HG03565 (cell line): ENCODE results near the gene NUP50.

Experiments used
- ATAC-seq: cut with Tn5 transposase; IDR thresholded peaks from one replicate; pipeline ENCODE4 v1.9.1; 2021; ENCODE audit warnings: mild to moderate bottlenecking, moderate library complexity; ENCODE audit not compliant: unreplicated experiment

The NUP50 gene

DNA sequence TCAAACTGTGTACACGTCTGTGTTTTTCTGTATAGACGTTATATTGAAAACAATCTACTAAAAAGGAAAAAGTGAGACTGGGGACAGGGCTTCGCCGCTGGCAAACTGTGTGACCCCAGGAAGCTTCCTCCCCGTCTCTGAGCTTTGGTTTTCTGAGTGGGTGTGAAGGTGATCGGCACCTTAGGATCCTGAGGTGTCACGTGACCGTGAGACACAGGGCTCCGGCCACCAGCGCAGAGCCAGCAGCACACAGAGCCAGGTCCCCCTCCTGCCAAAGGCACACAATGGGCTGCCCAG lies 44.9 kb downstream of the NUP50 start:
- no peak for ATAC-seq

DNA sequence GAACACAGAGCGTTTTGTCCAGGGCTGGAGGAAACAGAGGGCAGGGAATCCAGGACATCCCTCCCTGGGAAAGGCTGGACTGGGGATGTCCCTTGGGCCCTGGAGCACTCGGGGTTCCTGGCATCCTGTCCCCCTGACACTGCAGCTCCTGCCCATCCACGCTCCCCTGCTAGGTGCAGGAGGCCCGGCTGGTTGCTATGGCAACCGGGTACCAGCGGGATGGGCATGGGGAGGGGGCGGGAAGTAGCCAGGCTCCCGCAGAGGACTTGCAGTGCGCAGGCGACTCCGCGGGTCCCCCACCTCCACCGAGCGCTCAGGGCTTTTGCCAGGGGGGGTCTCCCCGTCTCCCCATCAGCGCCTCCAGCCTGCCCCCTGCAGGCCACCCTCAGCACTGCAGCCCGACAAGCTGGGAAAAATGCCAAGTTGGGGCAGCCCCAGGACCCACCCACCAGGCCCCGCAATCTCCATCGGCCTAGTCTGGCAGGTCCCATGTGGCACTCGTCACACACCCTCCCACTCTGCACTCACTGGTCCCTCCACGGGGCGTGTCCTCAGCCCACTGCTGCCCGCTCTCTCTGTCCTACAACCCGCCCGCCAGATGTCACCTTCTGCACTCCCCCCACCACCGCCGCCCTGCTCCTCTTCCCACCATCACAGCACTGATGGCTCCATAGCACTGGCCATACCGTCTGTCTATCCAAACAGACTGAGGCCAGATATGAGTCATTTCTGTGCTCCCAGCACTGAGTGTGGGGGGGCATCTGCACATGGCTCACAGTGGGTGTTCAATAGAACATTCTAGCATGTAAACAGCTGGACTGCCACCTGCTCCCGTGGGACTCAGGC lies 45.5 kb downstream of the NUP50 start:
- ATAC-seq: no peak

DNA sequence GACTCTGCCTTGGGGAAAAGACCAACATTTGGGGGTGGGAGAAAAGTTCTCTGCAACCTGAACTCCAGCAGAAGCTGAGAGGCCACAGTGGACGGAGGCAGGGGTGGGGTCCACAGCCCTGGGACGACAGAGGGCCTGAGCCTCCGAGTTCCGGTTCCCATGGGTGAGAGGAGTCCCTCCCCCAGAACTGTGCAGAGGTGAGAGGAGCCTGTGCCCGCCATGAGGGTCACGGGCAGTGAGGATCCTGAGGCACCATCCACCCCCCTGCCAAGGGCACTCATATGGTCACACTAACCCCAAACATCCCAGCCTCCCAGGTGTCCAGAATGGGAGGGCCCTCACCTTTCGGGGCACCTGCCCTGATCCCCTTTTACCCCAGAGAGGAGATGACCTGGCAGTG lies 46.4 kb downstream of the NUP50 start:
- no peak for ATAC-seq

GRCh38 chr22:45210577-45210976 lies 46.9 kb downstream of the NUP50 start:
- ATAC-seq: no peak

GRCh38 chr22:45210991-45211390 lies 47.3 kb downstream of the NUP50 start:
- no peak for ATAC-seq

- ATAC-seq: no peak
Observed at GRCh38 chr22:45211435-45211834, 47.7 kb downstream of the NUP50 start.

GRCh38 chr22:45211848-45212247 lies 48.1 kb downstream of the NUP50 start:
- ATAC-seq: no peak

DNA sequence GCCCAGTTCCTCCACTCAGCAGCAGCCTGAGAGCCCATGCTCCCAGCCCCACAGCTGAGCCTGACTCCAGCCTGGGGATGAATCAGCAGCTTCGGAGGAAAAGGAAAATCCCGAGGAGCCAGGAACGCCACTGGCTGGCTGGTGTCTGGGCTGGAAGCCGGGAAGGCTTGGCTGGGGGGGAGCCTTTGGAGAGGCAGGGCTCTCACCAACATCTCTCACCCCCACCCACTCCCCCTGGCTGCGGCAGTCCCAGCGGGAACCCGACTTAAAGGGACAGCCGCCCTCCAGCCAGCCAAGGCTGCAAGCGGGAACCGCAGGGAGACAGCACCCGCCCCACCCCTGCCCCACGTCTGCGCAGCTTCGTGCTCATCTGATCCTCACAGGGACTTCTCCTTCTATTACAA lies 48.6 kb downstream of the NUP50 start:
- ATAC-seq: no peak

DNA sequence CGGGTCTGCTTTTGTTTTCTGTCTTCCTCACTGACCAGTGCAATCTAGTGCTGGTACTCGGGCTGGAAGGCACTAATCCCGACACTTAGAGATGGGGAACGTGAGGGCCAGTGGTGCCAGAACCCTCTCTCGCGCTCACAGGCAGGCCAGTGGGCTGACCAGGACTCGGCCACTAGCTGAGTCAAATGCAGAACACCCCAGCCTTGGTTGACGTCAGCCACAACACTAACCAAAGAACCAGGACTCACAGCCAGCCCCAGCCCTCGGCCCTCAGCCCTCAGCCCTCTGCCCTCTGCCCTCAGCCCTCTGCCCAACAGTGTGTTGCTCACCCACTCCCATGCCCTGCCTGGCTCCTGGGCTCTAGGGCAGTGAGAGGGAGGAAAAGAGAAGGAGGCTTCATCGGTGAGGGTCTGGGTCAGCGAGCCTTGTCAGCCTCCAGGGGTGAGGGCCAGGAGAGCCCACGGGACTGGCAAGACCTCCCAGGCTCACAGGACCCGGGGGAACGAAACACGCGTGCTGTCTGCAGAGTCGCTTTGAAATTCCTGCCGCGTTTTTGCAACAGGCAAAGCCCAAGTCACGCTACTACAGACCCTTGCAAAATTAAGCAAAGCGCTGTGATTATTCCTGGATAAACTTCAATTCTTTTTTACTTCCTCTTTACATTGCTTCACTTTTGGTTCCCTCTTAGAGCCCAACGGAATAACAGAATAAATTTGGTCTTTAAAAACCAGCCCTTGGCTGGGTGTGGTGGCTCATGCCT lies 49.4 kb downstream of the NUP50 start:
- ATAC-seq: no peak

- ATAC-seq: no peak
Observed at GRCh38 chr22:45216133-45217003, 52.6 kb downstream of the NUP50 start.

DNA sequence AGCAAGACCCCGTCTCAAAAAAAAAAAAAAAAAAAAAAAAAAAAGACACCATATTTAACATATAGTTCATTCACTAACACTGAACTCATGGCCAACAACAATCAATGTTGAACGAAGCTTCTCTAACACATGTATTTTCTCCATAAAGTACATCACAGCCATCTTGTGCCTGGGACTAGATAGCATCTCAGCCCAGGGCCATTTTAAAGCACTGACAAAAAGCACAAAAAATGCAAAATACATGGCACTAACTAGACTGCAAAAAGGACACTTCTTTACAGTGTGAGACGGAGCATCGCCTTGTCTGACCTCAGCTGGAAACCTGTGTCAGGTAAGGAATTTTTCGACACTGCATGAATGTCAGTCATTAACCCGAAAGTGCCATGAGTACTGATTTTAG lies 53.6 kb downstream of the NUP50 start:
- ATAC-seq: no peak

DNA sequence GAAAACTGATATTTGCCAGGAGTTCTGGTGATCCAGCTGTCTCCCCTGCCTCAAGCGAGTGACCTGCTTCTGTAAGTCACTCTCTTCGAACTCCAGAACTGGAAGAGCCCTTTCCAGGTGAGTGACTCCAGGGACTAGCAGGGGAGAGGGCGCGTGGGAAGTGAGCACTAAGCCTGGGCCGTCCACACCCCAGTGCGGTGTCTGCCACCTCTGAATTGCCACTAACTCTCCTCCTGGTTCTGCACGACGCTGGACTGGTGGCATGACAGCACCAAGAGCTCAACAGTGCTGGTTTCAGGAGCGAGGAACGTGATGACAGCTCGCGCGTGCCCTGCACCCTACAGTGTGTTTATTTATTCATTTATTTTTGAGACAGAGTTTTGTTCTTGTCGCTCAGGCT lies 54.1 kb downstream of the NUP50 start:
- ATAC-seq: no peak

GRCh38 chr22:45218976-45219375 lies 55.3 kb downstream of the NUP50 start:
- no peak for ATAC-seq

DNA sequence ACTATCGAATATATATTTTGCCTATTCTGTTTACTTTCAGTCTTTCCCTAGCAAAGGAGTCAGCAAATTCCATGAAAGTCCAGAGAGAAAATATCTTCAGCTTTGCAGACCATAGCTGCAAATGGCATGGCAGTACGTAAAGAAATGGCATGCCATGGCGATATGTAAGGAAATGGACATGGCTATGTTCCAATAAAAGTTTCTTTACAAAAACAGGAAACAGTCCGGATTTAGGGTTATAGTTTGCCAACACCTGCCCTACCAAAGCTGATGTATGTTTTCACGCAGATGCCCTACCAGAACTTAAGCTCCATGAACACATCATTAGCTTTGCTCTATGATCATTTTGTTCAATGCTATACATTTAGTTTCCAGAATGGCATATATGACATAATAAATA lies 57.5 kb downstream of the NUP50 start:
- ATAC-seq: no peak

- no peak for ATAC-seq
Observed at GRCh38 chr22:45223304-45224117, 59.8 kb downstream of the NUP50 start.

DNA sequence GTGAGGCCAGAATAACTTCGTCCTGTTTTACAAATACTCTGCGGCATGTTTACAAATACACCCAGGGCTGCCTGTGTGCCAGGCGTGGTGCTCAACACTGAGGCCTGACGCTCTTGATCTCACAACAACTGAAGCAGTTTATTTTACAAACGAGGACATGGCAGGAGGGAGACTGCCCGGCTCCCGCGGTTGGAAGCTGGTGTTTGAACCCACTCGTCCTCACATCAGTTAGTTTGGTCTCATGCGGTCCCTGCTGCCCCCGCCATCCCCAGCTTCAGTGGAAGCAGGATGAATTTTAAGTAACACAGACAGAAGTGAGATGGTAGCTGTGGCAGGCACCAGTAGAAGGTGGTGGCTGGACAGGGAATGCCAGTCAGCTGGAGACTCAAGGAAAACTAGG lies 60.6 kb downstream of the NUP50 start:
- no peak for ATAC-seq

GRCh38 chr22:45224988-45225731 lies 61.4 kb downstream of the NUP50 start:
- no peak for ATAC-seq

- ATAC-seq: no peak
Observed at GRCh38 chr22:45225732-45226502, 62.2 kb downstream of the NUP50 start.

DNA sequence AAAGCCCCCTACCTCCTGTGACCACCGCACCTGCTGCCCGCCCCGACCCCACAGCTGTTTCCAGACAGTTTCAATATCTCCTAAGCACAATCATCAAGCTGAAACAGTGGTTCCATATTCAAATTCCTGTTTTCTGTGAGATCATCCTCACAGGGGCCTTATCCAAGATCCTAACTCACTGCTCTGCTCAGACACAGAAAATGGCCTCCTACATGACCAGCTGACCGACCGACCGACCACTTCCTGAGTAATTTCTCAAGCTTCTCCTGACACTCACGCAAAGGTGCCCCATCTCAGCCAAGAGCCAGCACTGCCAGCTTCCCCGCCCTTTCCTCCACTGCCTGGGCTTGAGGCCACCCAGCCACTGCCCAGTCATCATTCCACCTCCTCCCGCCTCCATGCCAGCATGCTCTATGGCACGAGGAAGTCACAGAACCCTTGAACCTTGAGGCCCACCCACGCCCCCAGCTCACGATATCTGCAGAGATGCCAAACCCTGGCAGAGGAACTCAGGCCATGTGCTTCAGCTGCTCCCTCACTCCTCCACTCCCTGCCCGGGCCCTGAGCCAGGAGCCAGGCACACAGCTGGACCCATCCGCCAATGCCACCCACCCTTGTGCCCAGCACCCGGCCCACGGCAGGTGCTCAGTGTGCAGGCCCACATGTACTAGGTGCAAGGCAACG lies 62.9 kb downstream of the NUP50 start:
- ATAC-seq: no peak
